GM12875 (cell line): ENCODE data around the gene COX17.

Experiments
- H3K4me3 ChIP-seq: one replicate; pipeline ENCODE4 v1.5.1; 2011; ENCODE audit warnings: low read depth, low read length, control low read depth
- CTCF ChIP-seq: IDR thresholded peaks from 2 replicates; pipeline ENCODE4 v1.5.1; 2011; ENCODE audit warnings: low read depth, mild to moderate bottlenecking, control low read depth, inconsistent platforms, low read length, moderate library complexity, borderline replicate concordance; ENCODE audit not compliant: insufficient read depth

The COX17 gene

GRCh38 chr3:119676771-119677640 is at the start of gene COX17:
TSS of gene COX17 (minus strand) at chr3:119677406. CDS start at chr3:119677310, 96 bp downstream.
- H3K4me3 ChIP-seq, result peak within 1 kb of the TSS; percentile 77
- no peak for TF ChIP-seq CTCF

GRCh38 chr3:119726909-119727308 is 49.7 kb upstream of the COX17 start:
- no peak overlapping the region for H3K4me3 ChIP-seq
- no peak for TF ChIP-seq CTCF

GRCh38 chr3:119723022-119723421 is 45.8 kb upstream of the COX17 start:
- TF ChIP-seq CTCF, result no peak
- H3K4me3 ChIP-seq, result no peak overlapping the region

GRCh38 chr3:119717520-119717919 is 40.3 kb upstream of the COX17 start:
- H3K4me3 ChIP-seq, result no peak overlapping the region
- TF ChIP-seq CTCF, result no peak

GRCh38 chr3:119716998-119717397 is 39.8 kb upstream of the COX17 start:
- no peak for TF ChIP-seq CTCF
- no peak overlapping the region for H3K4me3 ChIP-seq

- H3K4me3 ChIP-seq, result no peak overlapping the region
- TF ChIP-seq CTCF, result no peak
Observed at GRCh38 chr3:119715105-119715504, 37.9 kb upstream of the COX17 start.
